Muscle of leg (tissue), 11 donors: ENCODE results near the gene RTTN. TPM values are rescaled to one million over a fixed set of nuclear protein-coding genes. Genes with fewer than 3 reads are reported as not detected.

Experiments
- DNase-seq: peaks from one replicate; pipeline ENCODE4 v3.0.0; 2013
- H3K27ac ChIP-seq: one replicate; pipeline ENCODE4 v1.5.1; 2013; ENCODE audit warnings: mild to moderate bottlenecking, low read length, control low read depth
- H3K27me3 ChIP-seq: one replicate; pipeline ENCODE4 v1.6.1; 2013; ENCODE audit warnings: low read length; ENCODE audit not compliant: control insufficient read depth, insufficient read depth
- H3K36me3 ChIP-seq: one replicate; pipeline ENCODE4 v1.6.1; 2013; ENCODE audit warnings: low read length; ENCODE audit not compliant: control insufficient read depth, insufficient read depth
- H3K4me1 ChIP-seq: one replicate; pipeline ENCODE4 v1.6.1; 2013; ENCODE audit warnings: low read length; ENCODE audit not compliant: control insufficient read depth, insufficient read depth
- H3K4me3 ChIP-seq: one replicate; pipeline ENCODE4 v1.5.1; 2013; ENCODE audit warnings: low read length, control low read depth
- H3K9me3 ChIP-seq: replicated peaks from 2 replicates; pipeline ENCODE4 v1.6.1; 2013; ENCODE audit warnings: low read depth, low read length; ENCODE audit not compliant: control insufficient read depth
- WGBS: methylation state at CpG from one replicate; pipeline ENCODE4 v1.1.5; 2013; ENCODE audit warnings: missing lambda C conversion rate; ENCODE audit not compliant: insufficient coverage; 5-methylcytosine and 5-hydroxymethylcytosine counted together
- polyA plus RNA-seq, 8 donors: library from polyadenylated mRNA; unstranded; fragments of 120-200 nt; gene quantifications; one replicate each; pipeline versions ENCODE4 v1.2.1 to v1.2.3, GENCODE V29; 2013; ENCODE audit warnings: inconsistent platforms in 1 of 8, low replicate concordance in 1 of 8; ENCODE audit not compliant: insufficient read length in 8 of 8, insufficient read depth in 1 of 8
- total RNA-seq: library from RNA; stranded (reverse); fragments of 120-200 nt; gene quantifications from one replicate; pipeline ENCODE4 v1.2.4, GENCODE V29; 2013

RTTN gene
- total and polyA plus RNA-seq, 9 donors: 9.7 to 16.0 (median 10.7) TPM

DNA sequence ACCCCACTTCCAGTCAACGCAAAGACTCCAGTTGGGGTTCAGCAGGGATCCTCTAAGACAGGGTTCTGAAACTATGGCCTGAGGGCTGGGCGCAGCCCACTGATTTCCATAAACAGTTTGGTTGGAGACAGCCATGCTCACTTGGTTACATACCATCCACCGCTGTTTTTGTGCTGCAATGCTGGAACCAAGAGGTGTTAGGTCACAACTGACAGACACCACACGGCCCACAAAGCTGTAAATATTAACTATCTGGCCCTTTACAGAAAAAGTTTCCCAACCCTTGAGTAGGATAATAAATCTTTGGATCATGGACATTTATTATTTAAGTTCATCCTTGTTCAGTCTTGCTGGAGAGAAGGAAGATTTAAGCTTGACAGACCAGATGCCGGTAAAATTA lies 249.4 kb downstream of the RTTN start:
- no peaks in the 10 kb centered on the region for H3K4me1 ChIP-seq
- H3K9me3 ChIP-seq: no peaks in the 10 kb centered on the region
- H3K36me3 ChIP-seq: no peaks in the 10 kb centered on the region
- no peak overlapping the region for H3K4me3 ChIP-seq
- no peaks in the 10 kb centered on the region for H3K27me3 ChIP-seq
- WGBS: 82% methylated on average over 2 of the region's 5 CpGs
- DNase-seq: no peak
- no peak overlapping the region for H3K27ac ChIP-seq

DNA sequence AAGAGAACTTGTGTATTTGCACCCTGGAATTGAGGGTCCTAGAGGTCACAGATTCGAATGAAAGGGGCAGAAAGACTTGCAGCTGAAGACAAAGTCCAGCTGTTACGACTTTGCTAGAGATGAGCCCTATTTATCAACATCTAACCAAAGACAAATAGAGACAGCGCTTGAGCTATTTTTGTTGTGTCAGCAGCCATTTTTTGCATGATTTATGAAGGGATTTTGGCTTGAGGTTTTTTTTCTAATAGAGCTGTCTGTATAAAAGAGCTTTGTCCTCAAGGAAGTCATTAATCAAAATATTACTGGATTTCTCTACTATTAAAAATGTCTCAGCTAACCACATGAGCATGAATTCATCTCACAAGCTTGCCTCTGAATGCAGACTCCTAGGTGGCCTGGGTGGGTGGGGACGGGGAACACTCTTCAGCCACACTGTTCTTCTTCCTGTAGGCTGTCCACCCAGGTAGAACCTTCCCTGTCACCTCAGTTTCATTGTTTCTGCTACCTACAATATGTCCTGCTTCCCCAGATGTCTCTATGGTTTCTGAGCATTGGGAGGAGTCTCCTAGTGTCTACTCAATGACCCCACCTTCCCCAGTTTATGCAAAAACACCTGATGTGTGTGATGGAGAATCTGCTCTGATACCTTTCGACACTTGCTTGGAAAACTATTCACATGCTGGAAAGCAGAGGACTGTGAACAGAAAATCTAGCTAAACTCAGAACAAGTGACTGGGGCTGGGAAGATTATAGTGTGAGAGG lies 250.6 kb downstream of the RTTN start:
- no CpG with 5 or more reads among the region's 5 CpGs for WGBS
- no peaks in the 10 kb centered on the region for H3K27me3 ChIP-seq
- no peak overlapping the region for H3K27ac ChIP-seq
- no peaks in the 10 kb centered on the region for H3K9me3 ChIP-seq
- no peaks in the 10 kb centered on the region for H3K4me1 ChIP-seq
- no peaks in the 10 kb centered on the region for H3K36me3 ChIP-seq
- H3K4me3 ChIP-seq: no peak overlapping the region
- DNase-seq: no peak

DNA sequence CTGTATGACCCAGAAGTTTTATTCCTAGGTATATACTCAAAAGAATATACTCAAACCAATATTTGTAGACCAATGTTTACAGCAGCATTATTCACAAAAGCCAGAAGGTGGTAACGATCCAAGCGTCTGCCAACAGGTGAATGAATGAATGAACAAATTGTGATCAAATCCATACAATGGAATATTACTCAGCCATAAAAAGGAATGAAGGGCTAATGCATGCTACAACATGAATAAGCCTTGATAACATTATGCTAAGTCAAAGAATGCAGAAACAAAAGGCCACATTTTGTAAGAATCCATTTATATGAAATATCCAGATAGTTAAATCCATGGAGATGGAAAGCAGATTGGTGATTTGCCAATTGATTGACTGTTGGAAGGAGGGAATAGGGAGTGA lies 252.3 kb downstream of the RTTN start:
- Histone ChIP-seq H3K4me3 (no peak overlapping the region), H3K27ac (no peak overlapping the region), H3K36me3 (no peaks in the 10 kb centered on the region), H3K27me3 (no peaks in the 10 kb centered on the region), H3K4me1 (peaks cover 2% of the 10 kb centered on the region), H3K9me3 (no peaks in the 10 kb centered on the region)
- no peak for DNase-seq
- no CpG with 5 or more reads among the region's 2 CpGs for WGBS

Other genes starting within 250 kb of the RTTN start
- gene SOCS6, start 83.4 kb upstream of the RTTN start, total RNA-seq: 16.6 TPM
- 10 to 100 TPM; 11.4 to 18.6 (median 14.7) TPM for gene SOCS6, start 83.4 kb upstream of the RTTN start, polyA plus RNA-seq